Breast epithelium (tissue), 3 donors: ENCODE results near the gene NDEL1.

Experiments used
- CTCF ChIP-seq, 3 donors: fragments of 450-650 bp; IDR thresholded peaks; one replicate each; pipeline ENCODE4 v1.5.1; 2016 to 2017; ENCODE audit warnings: antibody characterized with exemption in 3 of 3, mild to moderate bottlenecking in 3 of 3, moderate library complexity in 3 of 3
- POLR2A ChIP-seq: fragments of 450-650 bp; IDR thresholded peaks from one replicate; pipeline ENCODE4 v1.6.1; 2016; ENCODE audit warnings: antibody characterized with exemption, mild to moderate bottlenecking, moderate library complexity
- POLR2AphosphoS5 ChIP-seq, 3 donors: sonication (generic); formaldehyde crosslinking; IDR thresholded peaks; one replicate each; pipeline ENCODE4 v1.6.1; 2017; ENCODE audit warnings: antibody characterized with exemption in 3 of 3

GRCh38 chr17:8503368-8503767 lies 67.7 kb downstream of the NDEL1 start:
- TF ChIP-seq CTCF (IDR thresholded peaks at IDR 0.05) = no peak
- TF ChIP-seq POLR2AphosphoS5 (IDR thresholded peaks at IDR 0.05) = no peak
- TF ChIP-seq POLR2A = no peak
